GM23338 (cell line): Measurements from ENCODE around the gene STON2. TPM values are rescaled to one million over a fixed set of nuclear protein-coding genes. Genes with fewer than 3 reads are reported as not detected.
A peak's percentile ranks its signal among the peaks of the same experiment; 100 is the strongest.

ENCODE experiments used
- ATAC-seq: fragments of 200-7000 bp; cut with Tn5 transposase; 3 replicates; pipeline ENCODE4 v1.9.1; 2020
- DNase-seq: peaks from one replicate; pipeline ENCODE4 v3.0.0-alpha.2; 2015; ENCODE audit warnings: low spot score
- H2AFZ ChIP-seq: fragments of 200-600 bp; sonication (generic); 2 replicates; pipeline ENCODE4 v1.8.0; 2016; ENCODE audit warnings: antibody characterized with exemption, mild to moderate bottlenecking, moderate library complexity
- H3F3A ChIP-seq: fragments of 200-600 bp; sonication (generic); replicated peaks from 2 replicates; pipeline ENCODE4 v1.8.0; 2017; ENCODE audit warnings: antibody characterized with exemption, mixed run types, low read depth
- H3K27ac ChIP-seq: fragments of 200-600 bp; sonication (generic); 2 replicates; pipeline ENCODE4 v1.6.1; 2016; ENCODE audit warnings: low read depth
- H3K27me3 ChIP-seq: fragments of 200-600 bp; sonication (generic); 2 replicates; pipeline ENCODE4 v1.8.0; 2016; ENCODE audit warnings: mild to moderate bottlenecking, mixed run types, moderate library complexity; ENCODE audit not compliant: insufficient read depth
- H3K36me3 ChIP-seq: fragments of 200-600 bp; sonication (generic); 2 replicates; pipeline ENCODE4 v1.8.0; 2016; ENCODE audit warnings: mild to moderate bottlenecking; ENCODE audit not compliant: insufficient read depth
- H3K4me1 ChIP-seq: fragments of 200-600 bp; sonication (generic); 2 replicates; pipeline ENCODE4 v1.8.0; 2016; ENCODE audit warnings: mild to moderate bottlenecking, moderate library complexity; ENCODE audit not compliant: insufficient read depth
- H3K4me2 ChIP-seq: fragments of 200-600 bp; sonication (generic); 2 replicates; pipeline ENCODE4 v1.7.1; 2017; ENCODE audit warnings: mixed run types
- H3K4me3 ChIP-seq: fragments of 200-600 bp; sonication (generic); 2 replicates; pipeline ENCODE4 v1.6.1; 2016; ENCODE audit warnings: mixed run types
- H3K79me2 ChIP-seq: fragments of 200-600 bp; sonication (generic); replicated peaks from 2 replicates; pipeline ENCODE4 v1.8.0; 2017; ENCODE audit warnings: mild to moderate bottlenecking; ENCODE audit not compliant: insufficient read depth
- H3K9me2 ChIP-seq: fragments of 200-600 bp; sonication (generic); 2 replicates; pipeline ENCODE4 v1.8.0; 2017; ENCODE audit not compliant: insufficient read depth
- H4K20me1 ChIP-seq: fragments of 200-600 bp; sonication (generic); replicated peaks from 2 replicates; pipeline ENCODE4 v1.8.0; 2017; ENCODE audit warnings: mild to moderate bottlenecking; ENCODE audit not compliant: insufficient read depth
- H3K27ac Mint-ChIP-seq: 2 replicates; pipeline ENCODE4 v1.8.0; 2020; ENCODE audit warnings: inconsistent platforms, mild to moderate bottlenecking, moderate library complexity, mixed read lengths
- H3K27me3 Mint-ChIP-seq: 3 replicates; pipeline ENCODE4 v1.8.0; 2022; ENCODE audit warnings: low read depth, mild to moderate bottlenecking, moderate library complexity, mixed read lengths, inconsistent platforms; ENCODE audit not compliant: insufficient read depth, poor library complexity
- H3K36me3 Mint-ChIP-seq: 3 replicates; pipeline ENCODE4 v1.8.0; 2021; ENCODE audit warnings: low read depth, mild to moderate bottlenecking, inconsistent platforms, moderate library complexity, mixed read lengths
- H3K4me1 Mint-ChIP-seq: 3 replicates; pipeline ENCODE4 v1.8.0; 2020; ENCODE audit warnings: mild to moderate bottlenecking, inconsistent platforms, mixed read lengths
- H3K4me3 Mint-ChIP-seq: 3 replicates; pipeline ENCODE4 v1.8.0; 2021; ENCODE audit warnings: moderate library complexity, mild to moderate bottlenecking, inconsistent platforms, mixed read lengths
- H3K9me3 Mint-ChIP-seq: 3 replicates; pipeline ENCODE4 v1.8.0; 2020; ENCODE audit warnings: moderate library complexity, mild to moderate bottlenecking, inconsistent platforms, mixed read lengths
- CREB1 ChIP-seq: fragments of 250-450 bp; sonication (Bioruptor Pico); IDR thresholded peaks from 2 replicates; pipeline ENCODE4 v1.5.0; 2020; ENCODE audit warnings: low read depth, mild to moderate bottlenecking, moderate library complexity
- EZH2 ChIP-seq: fragments of 200-600 bp; sonication (generic); IDR thresholded peaks from one replicate; pipeline ENCODE4 v1.8.0; 2017; ENCODE audit warnings: antibody characterized with exemption, mild to moderate bottlenecking, low read depth; ENCODE audit not compliant: unreplicated experiment
- EZH2phosphoT487 ChIP-seq: fragments of 200-600 bp; sonication (generic); IDR thresholded peaks from one replicate; pipeline ENCODE4 v1.8.1; 2018; ENCODE audit warnings: antibody characterized with exemption; ENCODE audit not compliant: unreplicated experiment
- JUNB ChIP-seq: IDR thresholded peaks from one replicate; pipeline ENCODE4 v1.6.1; 2016; ENCODE audit warnings: antibody characterized with exemption; ENCODE audit not compliant: unreplicated experiment
- NANOG ChIP-seq: IDR thresholded peaks from 2 replicates; pipeline ENCODE4 v1.6.1; 2016; ENCODE audit warnings: antibody characterized with exemption, borderline replicate concordance
- POLR2AphosphoS5 ChIP-seq: IDR thresholded peaks from 2 replicates; pipeline ENCODE4 v1.6.1; 2016; ENCODE audit warnings: antibody characterized with exemption, low read depth
- REST ChIP-seq: IDR thresholded peaks from one replicate; pipeline ENCODE4 v1.6.1; 2018; ENCODE audit warnings: antibody characterized with exemption; ENCODE audit not compliant: unreplicated experiment
- STAT1 ChIP-seq: IDR thresholded peaks from one replicate; pipeline ENCODE4 v1.6.1; 2016; ENCODE audit warnings: antibody characterized with exemption; ENCODE audit not compliant: unreplicated experiment
- ZNF114 ChIP-seq: fragments of 250-450 bp; sonication (Bioruptor Pico); IDR thresholded peaks from 2 replicates; pipeline ENCODE4 v1.5.0; 2020; ENCODE audit warnings: mild to moderate bottlenecking, moderate library complexity
- ZNF331 ChIP-seq: fragments of 250-450 bp; sonication (Bioruptor Pico); IDR thresholded peaks from 2 replicates; pipeline ENCODE4 v1.5.0; 2020; ENCODE audit warnings: low read depth, mild to moderate bottlenecking, moderate library complexity
- polyA plus RNA-seq: library from polyadenylated mRNA; unstranded; fragments of >200 nt; fragmentation: Nextera tagmentation; extraction: Ambion mirVana; gene quantifications from 2 replicates; pipeline ENCODE4 v1.2.1, GENCODE V29; 2016
- total RNA-seq: library from RNA; depleted of rRNA; stranded (reverse); fragments of >200 nt; shearing (Covaris generic); gene quantifications from 2 replicates; pipeline ENCODE4 v1.2.3, GENCODE V29; 2014
- TF ChIP-seq, protein P1 (sequence below): IDR thresholded peaks from 2 replicates; pipeline ENCODE4 v1.6.1; 2016; ENCODE audit warnings: antibody characterized with exemption
- TF ChIP-seq, protein P2 (sequence below), 2 experiments: fragments of 200-600 bp in 1 of 2; sonication (generic) in 1 of 2; conservative IDR thresholded peaks; 2 replicates each; pipeline versions ENCODE4 v1.5.1 to v1.6.1; 2016 to 2017; ENCODE audit warnings: antibody characterized with exemption in 2 of 2, low read depth in 2 of 2, mild to moderate bottlenecking in 2 of 2, moderate library complexity in 1 of 2
- TF ChIP-seq, protein P3 (sequence below): fragments of 250-450 bp; sonication (Bioruptor Pico); IDR thresholded peaks from 2 replicates; pipeline ENCODE4 v1.5.0; 2020; ENCODE audit warnings: mild to moderate bottlenecking, moderate library complexity

Gene STON2
- total and polyA plus RNA-seq, 2 experiments from 2014 or later, result 8.2 to 71.0 TPM

- peaks cover 33% of the 10 kb centered on the region for H3K4me1 Mint-ChIP-seq
- peak; percentile 73 for ATAC-seq
- Histone ChIP-seq H2AFZ (no peak overlapping the region; the same call in 1 of the 2 replicates), H3F3A (no peaks in the 10 kb centered on the region), H3K27ac (no peak overlapping the region), H3K9me2 (no peaks in the 10 kb centered on the region), H3K4me3 (no peak overlapping the region), H3K27me3 (no peaks in the 10 kb centered on the region), H4K20me1 (no peaks in the 10 kb centered on the region; the same call in 1 of the 2 replicates), H3K4me2 (peak overlapping the region; percentile 15; the same call in 1 of the 2 replicates), H3K4me1 (peaks cover 19% of the 10 kb centered on the region), H3K79me2 (peaks cover 76% of the 10 kb centered on the region), H3K36me3 (no peaks in the 10 kb centered on the region)
- H3K27me3 Mint-ChIP-seq, result no peaks in the 10 kb centered on the region
- no peak overlapping the region for H3K4me3 Mint-ChIP-seq
- H3K36me3 Mint-ChIP-seq, result peaks cover 47% of the 10 kb centered on the region
- no peak for DNase-seq
- peak overlapping the region; percentile 65; the same call in 1 of the 2 replicates for H3K27ac Mint-ChIP-seq
- TF ChIP-seq, protein P1, sequence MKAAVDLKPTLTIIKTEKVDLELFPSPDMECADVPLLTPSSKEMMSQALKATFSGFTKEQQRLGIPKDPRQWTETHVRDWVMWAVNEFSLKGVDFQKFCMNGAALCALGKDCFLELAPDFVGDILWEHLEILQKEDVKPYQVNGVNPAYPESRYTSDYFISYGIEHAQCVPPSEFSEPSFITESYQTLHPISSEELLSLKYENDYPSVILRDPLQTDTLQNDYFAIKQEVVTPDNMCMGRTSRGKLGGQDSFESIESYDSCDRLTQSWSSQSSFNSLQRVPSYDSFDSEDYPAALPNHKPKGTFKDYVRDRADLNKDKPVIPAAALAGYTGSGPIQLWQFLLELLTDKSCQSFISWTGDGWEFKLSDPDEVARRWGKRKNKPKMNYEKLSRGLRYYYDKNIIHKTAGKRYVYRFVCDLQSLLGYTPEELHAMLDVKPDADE, result no peak
- TF ChIP-seq STAT1, result no peak
- no peak for TF ChIP-seq EZH2
- no peak for TF ChIP-seq ZNF331 (CRISPR knock-in tag)
- TF ChIP-seq, protein P2, sequence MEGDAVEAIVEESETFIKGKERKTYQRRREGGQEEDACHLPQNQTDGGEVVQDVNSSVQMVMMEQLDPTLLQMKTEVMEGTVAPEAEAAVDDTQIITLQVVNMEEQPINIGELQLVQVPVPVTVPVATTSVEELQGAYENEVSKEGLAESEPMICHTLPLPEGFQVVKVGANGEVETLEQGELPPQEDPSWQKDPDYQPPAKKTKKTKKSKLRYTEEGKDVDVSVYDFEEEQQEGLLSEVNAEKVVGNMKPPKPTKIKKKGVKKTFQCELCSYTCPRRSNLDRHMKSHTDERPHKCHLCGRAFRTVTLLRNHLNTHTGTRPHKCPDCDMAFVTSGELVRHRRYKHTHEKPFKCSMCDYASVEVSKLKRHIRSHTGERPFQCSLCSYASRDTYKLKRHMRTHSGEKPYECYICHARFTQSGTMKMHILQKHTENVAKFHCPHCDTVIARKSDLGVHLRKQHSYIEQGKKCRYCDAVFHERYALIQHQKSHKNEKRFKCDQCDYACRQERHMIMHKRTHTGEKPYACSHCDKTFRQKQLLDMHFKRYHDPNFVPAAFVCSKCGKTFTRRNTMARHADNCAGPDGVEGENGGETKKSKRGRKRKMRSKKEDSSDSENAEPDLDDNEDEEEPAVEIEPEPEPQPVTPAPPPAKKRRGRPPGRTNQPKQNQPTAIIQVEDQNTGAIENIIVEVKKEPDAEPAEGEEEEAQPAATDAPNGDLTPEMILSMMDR (conservative IDR thresholded peaks at IDR 0.05; ENCODE audit: low read depth in 2 of 2), result no peak
- no peak for TF ChIP-seq REST
- TF ChIP-seq POLR2AphosphoS5, result no peak
- TF ChIP-seq JUNB, result no peak
- no peak for TF ChIP-seq EZH2phosphoT487
- no peak for TF ChIP-seq CREB1 (CRISPR knock-in tag)
- TF ChIP-seq ZNF114, result no peak
- TF ChIP-seq, protein P3, sequence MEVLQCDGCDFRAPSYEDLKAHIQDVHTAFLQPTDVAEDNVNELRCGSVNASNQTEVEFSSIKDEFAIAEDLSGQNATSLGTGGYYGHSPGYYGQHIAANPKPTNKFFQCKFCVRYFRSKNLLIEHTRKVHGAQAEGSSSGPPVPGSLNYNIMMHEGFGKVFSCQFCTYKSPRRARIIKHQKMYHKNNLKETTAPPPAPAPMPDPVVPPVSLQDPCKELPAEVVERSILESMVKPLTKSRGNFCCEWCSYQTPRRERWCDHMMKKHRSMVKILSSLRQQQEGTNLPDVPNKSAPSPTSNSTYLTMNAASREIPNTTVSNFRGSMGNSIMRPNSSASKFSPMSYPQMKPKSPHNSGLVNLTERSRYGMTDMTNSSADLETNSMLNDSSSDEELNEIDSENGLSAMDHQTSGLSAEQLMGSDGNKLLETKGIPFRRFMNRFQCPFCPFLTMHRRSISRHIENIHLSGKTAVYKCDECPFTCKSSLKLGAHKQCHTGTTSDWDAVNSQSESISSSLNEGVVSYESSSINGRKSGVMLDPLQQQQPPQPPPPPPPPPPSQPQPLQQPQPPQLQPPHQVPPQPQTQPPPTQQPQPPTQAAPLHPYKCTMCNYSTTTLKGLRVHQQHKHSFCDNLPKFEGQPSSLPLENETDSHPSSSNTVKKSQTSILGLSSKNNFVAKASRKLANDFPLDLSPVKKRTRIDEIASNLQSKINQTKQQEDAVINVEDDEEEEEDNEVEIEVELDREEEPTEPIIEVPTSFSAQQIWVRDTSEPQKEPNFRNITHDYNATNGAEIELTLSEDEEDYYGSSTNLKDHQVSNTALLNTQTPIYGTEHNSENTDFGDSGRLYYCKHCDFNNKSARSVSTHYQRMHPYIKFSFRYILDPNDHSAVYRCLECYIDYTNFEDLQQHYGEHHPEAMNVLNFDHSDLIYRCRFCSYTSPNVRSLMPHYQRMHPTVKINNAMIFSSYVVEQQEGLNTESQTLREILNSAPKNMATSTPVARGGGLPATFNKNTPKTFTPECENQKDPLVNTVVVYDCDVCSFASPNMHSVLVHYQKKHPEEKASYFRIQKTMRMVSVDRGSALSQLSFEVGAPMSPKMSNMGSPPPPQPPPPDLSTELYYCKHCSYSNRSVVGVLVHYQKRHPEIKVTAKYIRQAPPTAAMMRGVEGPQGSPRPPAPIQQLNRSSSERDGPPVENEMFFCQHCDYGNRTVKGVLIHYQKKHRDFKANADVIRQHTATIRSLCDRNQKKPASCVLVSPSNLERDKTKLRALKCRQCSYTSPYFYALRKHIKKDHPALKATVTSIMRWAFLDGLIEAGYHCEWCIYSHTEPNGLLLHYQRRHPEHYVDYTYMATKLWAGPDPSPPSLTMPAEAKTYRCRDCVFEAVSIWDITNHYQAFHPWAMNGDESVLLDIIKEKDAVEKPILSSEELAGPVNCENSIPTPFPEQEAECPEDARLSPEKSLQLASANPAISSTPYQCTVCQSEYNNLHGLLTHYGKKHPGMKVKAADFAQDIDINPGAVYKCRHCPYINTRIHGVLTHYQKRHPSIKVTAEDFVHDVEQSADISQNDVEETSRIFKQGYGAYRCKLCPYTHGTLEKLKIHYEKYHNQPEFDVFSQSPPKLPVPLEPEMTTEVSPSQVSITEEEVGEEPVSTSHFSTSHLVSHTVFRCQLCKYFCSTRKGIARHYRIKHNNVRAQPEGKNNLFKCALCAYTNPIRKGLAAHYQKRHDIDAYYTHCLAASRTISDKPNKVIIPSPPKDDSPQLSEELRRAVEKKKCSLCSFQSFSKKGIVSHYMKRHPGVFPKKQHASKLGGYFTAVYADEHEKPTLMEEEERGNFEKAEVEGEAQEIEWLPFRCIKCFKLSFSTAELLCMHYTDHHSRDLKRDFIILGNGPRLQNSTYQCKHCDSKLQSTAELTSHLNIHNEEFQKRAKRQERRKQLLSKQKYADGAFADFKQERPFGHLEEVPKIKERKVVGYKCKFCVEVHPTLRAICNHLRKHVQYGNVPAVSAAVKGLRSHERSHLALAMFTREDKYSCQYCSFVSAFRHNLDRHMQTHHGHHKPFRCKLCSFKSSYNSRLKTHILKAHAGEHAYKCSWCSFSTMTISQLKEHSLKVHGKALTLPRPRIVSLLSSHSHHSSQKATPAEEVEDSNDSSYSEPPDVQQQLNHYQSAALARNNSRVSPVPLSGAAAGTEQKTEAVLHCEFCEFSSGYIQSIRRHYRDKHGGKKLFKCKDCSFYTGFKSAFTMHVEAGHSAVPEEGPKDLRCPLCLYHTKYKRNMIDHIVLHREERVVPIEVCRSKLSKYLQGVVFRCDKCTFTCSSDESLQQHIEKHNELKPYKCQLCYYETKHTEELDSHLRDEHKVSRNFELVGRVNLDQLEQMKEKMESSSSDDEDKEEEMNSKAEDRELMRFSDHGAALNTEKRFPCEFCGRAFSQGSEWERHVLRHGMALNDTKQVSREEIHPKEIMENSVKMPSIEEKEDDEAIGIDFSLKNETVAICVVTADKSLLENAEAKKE (CRISPR knock-in tag), result no peak
- no peak for TF ChIP-seq NANOG
- no peaks in the 10 kb centered on the region for H3K9me3 Mint-ChIP-seq
Measured at GRCh38 chr14:81427348-81428058, 27.4 kb upstream of the STON2 start.
